ENCODE measurements around the gene PAX2. TPM values are rescaled to one million over a fixed set of nuclear protein-coding genes. Genes with fewer than 3 reads are reported as not detected.

The PAX2 gene
- total RNA-seq, 4 donors from 2014 or later: not detected

DNA sequence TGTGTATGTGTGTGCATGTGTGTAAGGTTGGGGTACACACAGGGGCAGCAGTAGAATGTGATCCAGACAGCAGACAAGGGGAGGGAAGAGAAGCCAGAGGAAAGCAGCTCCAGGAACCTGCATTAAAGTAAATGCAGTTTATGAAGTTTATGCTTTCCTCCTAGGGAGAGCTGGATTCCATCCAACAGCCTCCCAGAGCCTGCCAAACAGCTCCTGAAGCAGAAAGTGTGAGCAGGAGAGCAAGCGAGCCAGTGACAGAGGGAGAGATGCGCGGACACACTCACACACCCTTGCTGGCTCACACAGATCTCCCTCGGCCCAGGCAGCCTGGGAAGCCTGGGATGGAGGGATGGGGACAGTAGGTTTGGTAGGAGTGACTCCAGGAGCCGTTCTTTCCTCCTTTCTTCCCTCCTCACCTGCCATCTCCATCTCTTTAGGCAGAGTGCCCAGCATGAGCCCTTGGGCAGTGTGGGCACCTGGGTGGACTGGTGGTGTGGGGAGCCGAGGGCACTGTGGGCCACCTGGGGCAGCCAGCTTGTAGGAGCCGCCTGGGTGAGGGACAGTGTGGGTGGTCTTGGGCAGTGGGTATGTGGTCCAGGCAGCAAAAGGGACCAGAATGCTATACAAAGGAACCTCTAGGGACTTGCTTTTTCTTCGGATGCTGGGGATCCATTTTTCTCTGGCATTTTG, 46.1 kb downstream of the PAX2 start:
- Histone ChIP-seq H3K36me3 (no peaks in the 10 kb centered on the region), H3K27ac (no peak overlapping the region), H3K27me3 (peaks cover 26% of the 10 kb centered on the region), H3K9me3 (no peaks in the 10 kb centered on the region), H3K4me3 (no peak overlapping the region), H3K4me1 (no peaks in the 10 kb centered on the region)
- in situ Hi-C loops (cut with MboI; ENCODE audit: low pct_ligation_motif_present in 1 of 4, low pct_unique_long_range_greater_than_20kb in 1 of 4, low sequenced_read_pairs in 3 of 4) (no loop called here), intact Hi-C loops (cut with DNase I; ENCODE audit: low total_unique reads) (no loop called here)
- TF ChIP-seq POLR2A (IDR thresholded peaks at IDR 0.05): no peak
- TF ChIP-seq, protein P1, sequence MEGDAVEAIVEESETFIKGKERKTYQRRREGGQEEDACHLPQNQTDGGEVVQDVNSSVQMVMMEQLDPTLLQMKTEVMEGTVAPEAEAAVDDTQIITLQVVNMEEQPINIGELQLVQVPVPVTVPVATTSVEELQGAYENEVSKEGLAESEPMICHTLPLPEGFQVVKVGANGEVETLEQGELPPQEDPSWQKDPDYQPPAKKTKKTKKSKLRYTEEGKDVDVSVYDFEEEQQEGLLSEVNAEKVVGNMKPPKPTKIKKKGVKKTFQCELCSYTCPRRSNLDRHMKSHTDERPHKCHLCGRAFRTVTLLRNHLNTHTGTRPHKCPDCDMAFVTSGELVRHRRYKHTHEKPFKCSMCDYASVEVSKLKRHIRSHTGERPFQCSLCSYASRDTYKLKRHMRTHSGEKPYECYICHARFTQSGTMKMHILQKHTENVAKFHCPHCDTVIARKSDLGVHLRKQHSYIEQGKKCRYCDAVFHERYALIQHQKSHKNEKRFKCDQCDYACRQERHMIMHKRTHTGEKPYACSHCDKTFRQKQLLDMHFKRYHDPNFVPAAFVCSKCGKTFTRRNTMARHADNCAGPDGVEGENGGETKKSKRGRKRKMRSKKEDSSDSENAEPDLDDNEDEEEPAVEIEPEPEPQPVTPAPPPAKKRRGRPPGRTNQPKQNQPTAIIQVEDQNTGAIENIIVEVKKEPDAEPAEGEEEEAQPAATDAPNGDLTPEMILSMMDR (IDR thresholded peaks at IDR 0.05): no peak
- no peak for TF ChIP-seq EP300 (IDR thresholded peaks at IDR 0.05; ENCODE audit: low read depth)
- no peak for TF ChIP-seq POLR2AphosphoS5 (IDR thresholded peaks at IDR 0.05)
- 52 to 68% methylated on average over 5 to 8 of the region's 8 CpGs for WGBS, 2 donors (ENCODE audit: low coverage in 1 of 2)
- no peak for DNase-seq

DNA sequence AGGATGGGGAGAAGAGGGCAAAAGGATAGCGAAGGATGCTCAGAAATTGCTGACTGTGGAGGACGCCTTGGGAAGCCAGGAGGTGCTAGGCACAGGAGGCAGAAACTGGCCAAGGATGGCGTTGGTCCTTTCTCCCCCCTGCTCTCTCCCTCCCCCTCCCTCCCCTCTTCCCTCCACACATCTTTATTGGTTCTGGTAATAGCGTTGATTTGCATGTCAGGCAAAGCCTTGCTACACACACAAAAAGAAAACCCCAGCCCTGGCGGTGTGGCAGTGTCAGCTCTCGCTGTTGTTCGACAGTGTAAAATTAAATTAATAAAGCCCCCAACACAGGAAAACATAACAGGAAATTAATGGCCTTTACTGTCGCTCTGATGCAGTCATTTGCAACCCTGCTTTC, 47.2 kb downstream of the PAX2 start:
- Histone ChIP-seq H3K36me3 (no peaks in the 10 kb centered on the region), H3K27ac (no peak overlapping the region), H3K27me3 (peaks cover 32% of the 10 kb centered on the region), H3K9me3 (no peaks in the 10 kb centered on the region), H3K4me3 (no peak overlapping the region), H3K4me1 (no peaks in the 10 kb centered on the region)
- no peak for DNase-seq
- TF ChIP-seq, protein P1 (IDR thresholded peaks at IDR 0.05): no peak
- TF ChIP-seq POLR2AphosphoS5 (IDR thresholded peaks at IDR 0.05) (no peak), POLR2A (IDR thresholded peaks at IDR 0.05) (no peak), EP300 (IDR thresholded peaks at IDR 0.05; ENCODE audit: low read depth) (no peak)
- WGBS, 2 donors (ENCODE audit: low coverage in 1 of 2): 72 to 85% methylated on average over 4 to 8 of the region's 8 CpGs
- intact Hi-C loops (cut with DNase I; ENCODE audit: low total_unique reads) (no loop called here), in situ Hi-C loops (cut with MboI; ENCODE audit: low pct_ligation_motif_present in 1 of 4, low pct_unique_long_range_greater_than_20kb in 1 of 4, low sequenced_read_pairs in 3 of 4) (no loop called here)

GRCh38 chr10:100793055-100793454, 47.7 kb downstream of the PAX2 start:
- H3K36me3 ChIP-seq: no peaks in the 10 kb centered on the region
- in situ Hi-C loops (cut with MboI; ENCODE audit: low pct_ligation_motif_present in 1 of 4, low pct_unique_long_range_greater_than_20kb in 1 of 4, low sequenced_read_pairs in 3 of 4) (no loop called here), intact Hi-C loops (cut with DNase I; ENCODE audit: low total_unique reads) (no loop called here)
- H3K9me3 ChIP-seq: no peaks in the 10 kb centered on the region
- no peak overlapping the region for H3K4me3 ChIP-seq
- H3K27ac ChIP-seq: no peak overlapping the region
- peaks cover 31% of the 10 kb centered on the region for H3K27me3 ChIP-seq
- 59 to 60% methylated on average over 1 to 7 of the region's 7 CpGs for WGBS, 2 donors (ENCODE audit: low coverage in 1 of 2)
- no peak for DNase-seq
- TF ChIP-seq POLR2AphosphoS5 (IDR thresholded peaks at IDR 0.05) (no peak), POLR2A (IDR thresholded peaks at IDR 0.05) (no peak), EP300 (IDR thresholded peaks at IDR 0.05; ENCODE audit: low read depth) (no peak)
- TF ChIP-seq, protein P1 (IDR thresholded peaks at IDR 0.05): no peak
- no peaks in the 10 kb centered on the region for H3K4me1 ChIP-seq

DNA sequence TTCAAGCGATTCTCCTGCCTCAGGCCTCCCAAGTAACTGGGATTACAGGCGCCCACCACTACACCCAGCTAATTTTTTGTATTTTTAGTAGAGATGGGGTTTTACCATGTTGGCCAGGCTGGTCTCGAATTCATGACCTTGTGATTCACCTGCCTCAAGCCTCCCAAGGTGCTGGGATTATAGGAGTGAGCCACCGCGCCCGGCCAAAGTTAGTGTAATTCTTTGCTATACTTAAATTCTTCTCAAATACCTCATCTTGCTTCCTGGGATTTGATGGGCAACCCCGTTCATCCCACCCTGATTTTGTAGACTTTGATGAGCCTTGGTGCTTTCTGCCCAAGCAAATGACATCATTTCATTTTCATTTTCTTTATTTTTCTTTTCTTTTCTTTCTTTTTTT, 54.5 kb downstream of the PAX2 start:
- no peaks in the 10 kb centered on the region for H3K36me3 ChIP-seq
- in situ Hi-C loops (cut with MboI; ENCODE audit: low pct_ligation_motif_present in 1 of 4, low pct_unique_long_range_greater_than_20kb in 1 of 4, low sequenced_read_pairs in 3 of 4) (no loop called here), intact Hi-C loops (cut with DNase I; ENCODE audit: low total_unique reads) (no loop called here)
- H3K9me3 ChIP-seq: no peaks in the 10 kb centered on the region
- no peak overlapping the region for H3K27ac ChIP-seq
- H3K27me3 ChIP-seq: peaks cover 66% of the 10 kb centered on the region
- TF ChIP-seq, protein P1 (IDR thresholded peaks at IDR 0.05): no peak
- TF ChIP-seq POLR2AphosphoS5 (IDR thresholded peaks at IDR 0.05) (no peak), EP300 (IDR thresholded peaks at IDR 0.05; ENCODE audit: low read depth) (no peak), POLR2A (IDR thresholded peaks at IDR 0.05) (no peak)
- no peak for DNase-seq
- no peak overlapping the region for H3K4me3 ChIP-seq
- WGBS, 2 donors (ENCODE audit: low coverage in 1 of 2): 87 to 91% methylated on average over 4 to 7 of the region's 7 CpGs
- H3K4me1 ChIP-seq: no peaks in the 10 kb centered on the region
